GM18909 (cell line): ENCODE results near the gene PIMREG.

ENCODE experiments used
- ATAC-seq: cut with Tn5 transposase; IDR thresholded peaks from one replicate; pipeline ENCODE4 v1.9.1; 2021; ENCODE audit warnings: mild to moderate bottlenecking; ENCODE audit not compliant: unreplicated experiment, poor library complexity

PIMREG gene

DNA sequence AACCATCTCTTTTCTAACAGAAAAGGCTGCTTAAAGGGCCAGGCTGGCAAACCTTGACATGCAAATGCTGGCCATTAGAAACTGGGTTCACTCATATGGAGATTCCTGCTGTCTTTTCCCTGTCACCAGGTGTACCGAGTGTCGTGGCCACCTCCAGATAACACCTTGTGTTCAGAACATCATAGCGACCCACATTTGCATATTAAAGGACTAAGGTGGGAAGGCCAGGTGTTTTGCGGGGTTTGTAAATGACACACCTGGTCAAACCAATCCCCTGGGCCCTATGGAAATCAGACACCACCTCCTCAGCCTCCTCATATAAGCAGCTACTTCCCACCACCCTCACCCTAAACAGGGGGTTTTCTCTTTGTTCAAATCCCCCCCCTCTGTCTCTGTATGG, 6.8 kb upstream of the PIMREG start:
- ATAC-seq = no peak

DNA sequence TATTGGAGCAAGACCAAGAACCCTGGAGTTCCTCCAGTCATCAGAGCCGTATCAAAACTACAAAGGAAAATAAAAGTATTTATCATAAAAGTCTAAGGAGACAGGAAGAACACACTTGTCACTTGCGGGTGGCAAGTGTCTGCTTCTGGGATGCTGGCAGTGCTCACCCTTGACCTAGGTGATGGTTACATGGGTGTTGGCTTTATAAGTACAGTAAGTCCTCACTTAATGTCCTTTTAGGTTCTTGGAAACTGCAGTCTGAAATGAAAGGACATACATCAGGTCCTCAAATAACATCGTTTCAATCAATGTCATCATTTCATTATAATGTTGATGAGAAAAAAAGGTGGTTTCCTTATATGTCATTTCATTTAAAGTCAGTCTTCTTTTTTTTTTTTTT, 6.3 kb upstream of the PIMREG start:
- ATAC-seq = no peak

DNA sequence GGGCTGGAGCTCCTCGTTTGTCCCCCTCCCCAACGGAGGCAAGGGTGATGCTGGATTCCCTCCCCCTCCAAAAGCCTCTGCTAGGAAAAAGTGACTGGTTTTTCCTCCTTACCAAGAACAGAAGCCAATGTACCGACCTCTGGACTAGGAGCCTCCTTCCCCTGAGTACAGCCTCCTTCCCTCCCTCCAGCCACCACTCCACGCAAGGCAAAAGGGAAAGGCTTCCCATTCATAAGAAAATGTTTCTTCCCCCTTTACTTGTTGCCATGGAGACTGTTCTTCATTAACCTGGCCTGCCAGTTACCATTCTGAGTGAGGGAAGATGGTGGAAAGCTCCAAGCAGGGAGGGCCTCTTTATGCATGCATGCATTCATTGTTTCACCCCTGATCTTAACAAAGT, 4.3 kb upstream of the PIMREG start:
- no peak for ATAC-seq

DNA sequence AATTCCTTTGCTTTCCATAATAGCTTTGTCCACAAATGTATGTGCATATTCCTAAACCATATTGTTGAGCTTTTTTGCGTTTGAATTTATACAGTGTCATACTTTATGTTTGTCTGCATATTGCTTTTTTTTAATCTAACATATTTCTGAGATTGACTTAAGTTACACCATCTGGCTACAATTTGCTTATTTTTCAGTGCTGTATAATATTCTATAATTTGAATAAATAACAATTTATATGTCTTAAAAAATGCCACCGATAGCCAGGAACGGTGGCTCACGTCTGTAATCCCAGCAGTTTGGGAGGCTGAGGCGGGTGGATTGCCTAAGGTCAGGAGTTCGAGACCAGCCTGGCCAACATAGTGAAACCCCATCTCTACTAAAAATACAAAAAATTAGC, 1.5 kb upstream of the PIMREG start:
- ATAC-seq = no peak

DNA sequence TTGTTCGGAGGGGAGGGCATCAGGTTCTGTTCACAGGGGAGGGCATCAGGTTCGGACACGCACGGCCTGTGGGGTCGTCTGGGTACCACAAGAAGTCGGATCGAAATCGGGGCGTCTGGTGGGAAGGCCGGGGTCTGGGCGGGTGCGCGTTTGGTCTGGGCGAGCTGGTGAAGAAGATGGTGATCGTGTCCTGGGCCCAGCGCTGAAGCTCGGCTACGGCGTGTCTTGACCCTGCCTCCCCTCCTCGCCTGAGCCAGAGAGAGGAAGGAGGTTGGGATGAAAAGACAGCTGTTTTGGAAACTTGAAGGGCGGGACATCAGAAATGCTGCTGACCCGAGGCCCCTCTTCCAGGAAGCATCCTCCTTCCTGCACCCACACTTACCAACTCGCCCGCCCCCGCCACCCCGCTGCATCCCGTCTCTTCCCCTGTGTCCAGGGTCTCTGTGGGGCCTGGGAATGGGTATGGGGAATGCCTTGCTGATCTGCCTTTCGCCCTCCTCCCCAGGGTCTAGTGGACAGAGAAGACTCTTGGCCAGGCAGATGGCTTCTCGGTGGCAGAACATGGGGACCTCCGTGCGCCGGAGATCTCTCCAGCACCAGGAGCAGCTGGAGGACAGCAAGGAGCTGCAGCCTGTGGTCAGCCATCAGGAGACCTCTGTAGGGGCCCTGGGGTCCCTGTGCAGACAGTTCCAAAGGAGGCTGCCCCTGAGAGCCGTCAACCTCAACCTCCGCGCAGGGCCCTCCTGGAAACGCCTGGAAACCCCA, 498 bp downstream of the PIMREG start:
- no peak for ATAC-seq

DNA sequence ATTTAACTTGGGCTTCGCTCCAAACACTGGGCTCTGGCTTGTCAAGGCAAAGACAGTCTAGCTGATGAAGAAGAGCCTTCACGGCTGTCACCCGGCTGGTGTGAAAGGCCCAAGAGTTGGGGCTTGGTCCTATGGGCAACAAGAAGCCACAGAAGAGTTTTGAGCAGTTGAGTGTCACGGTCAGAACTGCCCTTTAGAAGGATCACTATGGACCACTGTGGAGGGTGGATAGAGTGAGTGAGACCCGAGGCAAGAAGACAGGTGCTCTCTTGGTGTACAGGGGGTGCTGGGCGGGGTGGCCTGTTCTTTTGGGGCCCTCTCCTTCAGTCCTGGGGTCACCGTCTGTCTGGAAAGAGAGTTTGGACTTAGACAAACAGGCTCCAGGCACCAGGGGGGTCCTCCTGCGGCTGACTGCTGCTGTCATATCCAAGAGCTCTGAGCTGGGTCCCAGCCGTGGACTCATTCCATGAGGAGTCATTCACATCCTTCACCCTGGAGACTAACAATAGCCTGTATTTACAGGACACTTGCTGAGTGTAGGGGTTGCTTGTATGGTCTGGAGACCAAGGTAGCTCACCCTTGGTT, 2.4 kb downstream of the PIMREG start:
- ATAC-seq = no peak

DNA sequence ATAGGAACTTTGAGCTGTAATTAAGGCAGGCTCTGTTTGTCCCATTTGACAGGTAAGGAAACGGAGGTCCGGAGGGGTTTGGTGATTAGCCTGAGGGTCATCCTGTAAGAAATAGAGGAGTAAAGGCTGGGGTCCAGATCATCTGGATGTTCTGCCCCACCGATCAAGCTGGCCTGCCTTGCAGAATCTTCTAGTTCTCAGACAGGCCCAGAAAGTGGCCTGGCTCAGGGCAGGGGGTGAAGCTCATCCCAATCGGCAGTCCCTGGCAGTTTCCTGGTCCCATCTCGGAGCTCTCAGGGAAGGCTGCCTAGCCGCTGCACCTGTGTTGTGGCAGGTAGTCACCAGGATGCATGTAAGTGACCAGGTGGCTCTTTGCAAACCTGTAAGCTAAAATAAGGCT, 4.2 kb downstream of the PIMREG start:
- no peak for ATAC-seq

DNA sequence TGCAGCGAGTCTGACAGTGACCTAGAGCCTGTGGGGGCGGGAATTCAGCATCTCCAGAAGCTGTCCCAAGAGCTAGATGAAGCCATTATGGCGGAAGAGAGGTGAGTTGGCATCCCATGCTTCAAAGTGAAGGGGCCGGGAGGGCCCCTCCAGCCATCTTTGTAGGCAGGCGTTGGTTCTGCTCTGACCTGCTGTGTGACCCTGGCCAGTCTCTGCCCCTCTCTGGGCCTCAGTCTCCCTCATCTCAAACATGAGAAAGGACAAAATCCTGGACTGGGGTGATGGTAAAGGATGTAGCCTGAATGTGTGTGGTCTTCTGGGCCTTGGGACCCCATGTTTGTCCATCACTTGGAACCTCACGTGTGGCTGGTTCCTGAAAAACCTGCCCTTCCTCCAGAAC, 5.1 kb downstream of the PIMREG start:
- no peak for ATAC-seq

DNA sequence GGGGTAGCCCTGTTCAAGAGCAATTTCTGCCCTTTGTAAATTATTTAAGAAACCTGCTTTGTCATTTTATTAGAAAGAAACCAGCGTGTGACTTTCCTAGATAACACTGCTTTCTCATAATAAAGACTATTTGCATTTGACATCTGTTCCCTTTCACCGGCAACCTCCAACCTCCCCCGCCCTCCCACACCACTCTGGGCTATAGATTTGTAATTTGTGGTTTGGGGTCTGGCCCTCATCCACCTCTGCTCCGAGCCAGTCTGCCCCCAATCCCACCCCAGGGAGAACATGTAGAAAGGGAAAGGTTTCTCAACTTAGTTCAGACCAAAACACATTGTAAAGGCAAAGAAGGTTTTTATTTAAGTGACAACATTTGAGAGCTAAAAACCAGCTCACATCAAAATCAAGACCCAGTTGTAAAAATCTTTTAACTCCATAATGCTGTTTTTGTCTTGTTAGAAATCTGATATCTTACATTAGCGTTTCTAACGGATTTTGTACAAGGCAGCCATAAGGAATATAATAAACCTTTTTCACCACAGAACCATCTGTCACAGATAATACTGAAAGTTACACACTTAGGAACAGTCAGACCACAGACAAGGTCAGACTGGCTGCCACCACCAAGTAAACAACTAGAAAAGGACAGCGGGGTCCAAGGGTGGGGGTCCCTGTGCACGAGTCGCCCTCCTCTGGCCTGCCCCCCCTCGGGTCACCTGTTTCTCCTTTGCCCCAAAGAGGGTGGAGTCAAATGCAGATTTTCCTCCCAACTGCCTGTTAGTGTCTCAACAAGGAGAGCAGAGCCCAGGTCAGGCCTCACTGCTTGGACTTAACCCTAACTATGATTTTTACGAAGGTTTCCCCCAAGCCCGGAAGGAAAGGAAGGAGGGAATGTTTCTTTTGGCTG, 6.9 kb downstream of the PIMREG start:
- no peak for ATAC-seq

DNA sequence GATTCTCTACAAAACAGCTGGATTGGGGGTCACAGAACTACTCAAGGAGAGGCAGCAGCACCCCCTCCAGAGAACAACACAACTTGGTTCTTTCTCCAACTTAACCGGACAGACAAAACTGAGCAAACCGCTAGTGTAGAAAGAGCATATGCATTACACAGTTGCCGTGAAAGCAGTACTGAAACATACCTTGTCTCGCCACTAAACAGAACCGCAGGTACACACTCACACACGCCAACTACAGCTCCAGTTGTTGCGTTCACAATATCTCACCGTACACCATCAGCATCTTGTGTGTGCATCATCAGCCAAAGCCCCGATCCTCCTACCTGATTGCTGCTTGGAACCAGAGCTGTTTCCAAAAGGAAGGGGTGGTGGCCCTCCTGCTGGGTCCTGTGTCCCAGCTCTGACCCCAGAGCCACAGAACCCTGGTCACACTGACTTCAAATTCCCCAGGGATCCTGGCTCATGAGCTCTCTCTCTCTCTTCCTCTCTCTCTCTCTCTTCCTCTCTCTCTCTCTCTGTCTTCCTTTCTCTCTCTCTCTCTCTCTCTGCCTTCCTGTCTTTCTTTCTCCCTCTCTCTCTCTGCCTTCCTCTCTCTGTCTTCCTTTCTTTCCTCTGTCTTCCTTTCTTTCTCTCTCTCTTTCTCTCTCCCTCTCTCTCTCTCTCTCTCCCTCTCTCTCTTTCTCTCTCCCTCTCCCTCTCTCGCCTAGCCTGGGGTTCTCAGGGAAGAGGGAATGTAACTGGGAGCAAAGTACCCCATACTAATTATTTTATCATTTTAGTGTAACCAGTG, 8.4 kb downstream of the PIMREG start:
- peak; percentile 41 for ATAC-seq

DNA sequence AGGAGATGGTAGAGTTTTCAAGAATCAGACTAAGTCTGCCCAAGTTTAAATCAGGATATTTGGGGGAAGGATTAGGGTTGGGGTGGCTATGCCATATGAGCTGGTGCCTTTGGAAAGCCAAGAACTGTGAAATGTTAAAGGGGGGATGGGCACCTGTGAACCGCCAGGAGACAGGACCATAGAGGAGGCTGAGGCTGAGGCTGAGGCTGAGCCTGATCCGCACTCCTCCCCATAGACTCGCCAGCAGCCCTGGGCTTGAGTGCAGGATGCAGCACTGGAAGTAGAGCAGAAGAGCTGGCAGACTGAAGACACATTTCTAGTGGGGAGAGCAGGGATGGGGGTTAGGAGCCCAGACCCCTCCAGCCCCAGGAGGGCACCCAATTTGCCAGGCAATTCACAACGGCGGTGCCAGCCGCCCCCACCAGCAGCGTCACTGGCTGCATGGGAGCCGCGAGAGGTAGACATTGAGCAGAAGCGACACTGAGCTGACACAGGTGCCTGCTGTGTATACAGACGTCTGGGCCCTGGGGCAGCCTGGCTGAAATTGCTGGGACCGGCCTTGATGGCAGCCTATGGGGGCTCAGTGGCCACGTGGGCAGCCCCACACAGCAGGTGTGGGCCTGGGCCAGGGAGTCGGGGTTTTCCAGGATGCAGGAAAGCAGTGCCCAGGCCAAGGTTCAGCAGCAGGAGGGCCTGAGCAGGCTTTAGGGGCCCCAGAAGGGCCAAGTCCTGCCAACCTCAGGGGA, 9.2 kb downstream of the PIMREG start:
- ATAC-seq = no peak

DNA sequence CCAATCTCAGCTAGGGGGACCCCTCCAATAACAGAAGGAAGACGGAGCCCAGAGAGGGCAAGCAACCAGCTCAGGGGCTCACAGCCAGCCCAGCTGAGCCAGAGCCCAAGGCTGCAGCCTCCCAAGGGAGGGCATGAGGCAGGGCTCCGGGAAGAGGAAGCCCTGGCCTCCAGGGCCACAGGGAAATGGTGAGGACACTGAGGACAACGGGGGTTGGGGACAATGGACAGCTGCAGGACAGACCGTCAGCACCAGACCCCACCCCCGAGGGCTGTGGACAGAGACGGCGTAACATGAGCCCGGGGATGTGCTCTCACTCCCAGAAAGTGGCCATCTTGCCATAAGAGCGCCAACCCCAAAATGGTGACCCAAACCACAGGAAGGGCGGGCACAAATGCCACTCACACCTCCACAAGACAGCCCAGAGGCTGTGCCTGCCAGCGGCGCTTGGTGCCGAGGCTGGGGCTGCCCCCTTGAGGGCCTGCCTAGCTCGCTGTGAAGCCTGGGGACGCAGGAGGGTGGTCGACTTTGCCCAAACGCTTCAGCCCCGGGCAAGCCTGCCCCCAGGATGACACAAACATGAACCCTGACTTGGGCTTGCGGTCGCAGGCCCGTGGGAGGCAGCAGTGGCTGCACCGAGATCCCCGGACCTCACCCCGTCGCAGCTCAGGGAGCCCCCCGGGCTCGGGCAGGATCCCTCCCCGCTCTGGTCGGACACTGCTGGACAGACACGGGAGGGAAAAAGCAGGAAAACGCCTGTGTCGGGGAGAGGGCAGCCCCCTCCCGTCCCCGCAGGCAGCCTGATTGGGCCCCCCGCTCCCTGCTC, 10.5 kb downstream of the PIMREG start:
- no peak for ATAC-seq

DNA sequence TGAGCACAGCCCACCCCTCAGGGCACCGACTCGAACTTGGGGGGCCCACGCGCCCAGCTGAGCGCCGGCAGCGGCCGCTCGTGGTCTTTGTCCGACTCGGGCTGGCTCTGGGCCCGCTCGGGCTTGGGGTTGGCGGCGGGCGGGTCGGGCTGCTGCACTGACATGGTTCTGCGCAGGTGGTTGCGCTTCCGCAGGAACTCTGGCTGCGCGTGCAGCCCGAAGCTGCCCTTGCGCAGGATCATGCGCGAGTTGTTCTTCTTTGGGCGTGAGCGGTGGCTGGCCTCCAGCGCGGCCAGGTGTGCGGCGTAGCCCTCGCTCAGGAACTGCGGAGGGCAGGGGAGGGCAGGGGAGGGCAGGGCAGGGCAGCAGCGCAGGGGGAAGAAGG, 11.1 kb downstream of the PIMREG start:
- no peak for ATAC-seq

DNA sequence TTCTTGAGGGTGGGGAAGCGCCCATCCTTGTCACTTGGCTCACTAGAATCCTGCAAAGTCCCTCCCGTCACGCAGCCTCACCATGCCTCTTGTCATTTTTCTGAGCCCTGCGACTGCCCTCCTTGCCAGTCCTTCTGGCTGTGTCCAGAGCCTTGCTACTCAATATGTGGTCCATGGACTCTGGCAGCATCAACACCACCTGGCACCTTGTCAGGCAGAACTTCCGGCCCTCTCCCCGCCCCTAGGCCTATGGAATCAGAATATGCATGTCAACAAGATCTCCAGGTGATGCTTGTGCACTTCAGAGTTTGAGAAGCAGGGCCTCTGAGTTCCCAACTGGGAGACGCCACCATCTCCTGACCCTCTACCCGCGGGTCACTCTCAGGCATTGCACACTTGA, 12.1 kb downstream of the PIMREG start:
- no peak for ATAC-seq

DNA sequence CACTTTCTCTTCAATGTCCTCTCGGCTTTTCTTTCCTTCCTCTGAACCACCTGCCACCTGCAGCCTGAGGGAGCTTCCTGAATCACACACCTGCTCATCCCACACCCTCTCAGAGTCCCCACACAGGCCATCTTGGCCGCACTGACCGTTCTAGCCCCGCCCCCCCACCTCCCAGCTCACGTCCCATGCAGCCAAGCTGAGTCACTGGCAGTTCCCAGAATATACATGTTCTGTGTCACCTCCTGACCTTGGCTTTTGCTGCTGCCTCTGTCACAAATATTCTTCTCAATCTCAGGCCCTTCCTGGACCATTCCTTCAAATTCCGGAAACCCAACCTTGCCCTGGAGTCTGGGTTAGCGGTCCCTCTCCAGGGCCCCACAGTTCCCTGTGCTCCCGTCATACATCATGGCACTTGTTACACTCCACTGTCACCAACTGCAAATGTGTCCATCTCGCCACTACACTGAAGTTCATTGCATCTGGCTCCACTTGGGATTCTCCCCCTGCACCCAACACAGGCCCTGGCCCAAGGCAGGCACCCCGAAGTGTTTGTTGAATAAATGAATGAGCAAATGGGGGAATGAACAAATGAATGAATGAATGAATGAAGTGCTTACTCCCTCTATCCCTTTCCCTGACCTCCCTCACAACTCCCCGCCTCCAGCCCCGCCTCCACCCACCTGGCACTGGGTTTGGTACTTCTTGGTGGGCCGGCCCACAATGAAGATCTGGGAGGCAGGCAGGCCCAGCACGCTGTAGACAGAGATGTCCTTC, 12.8 kb downstream of the PIMREG start:
- no peak for ATAC-seq

DNA sequence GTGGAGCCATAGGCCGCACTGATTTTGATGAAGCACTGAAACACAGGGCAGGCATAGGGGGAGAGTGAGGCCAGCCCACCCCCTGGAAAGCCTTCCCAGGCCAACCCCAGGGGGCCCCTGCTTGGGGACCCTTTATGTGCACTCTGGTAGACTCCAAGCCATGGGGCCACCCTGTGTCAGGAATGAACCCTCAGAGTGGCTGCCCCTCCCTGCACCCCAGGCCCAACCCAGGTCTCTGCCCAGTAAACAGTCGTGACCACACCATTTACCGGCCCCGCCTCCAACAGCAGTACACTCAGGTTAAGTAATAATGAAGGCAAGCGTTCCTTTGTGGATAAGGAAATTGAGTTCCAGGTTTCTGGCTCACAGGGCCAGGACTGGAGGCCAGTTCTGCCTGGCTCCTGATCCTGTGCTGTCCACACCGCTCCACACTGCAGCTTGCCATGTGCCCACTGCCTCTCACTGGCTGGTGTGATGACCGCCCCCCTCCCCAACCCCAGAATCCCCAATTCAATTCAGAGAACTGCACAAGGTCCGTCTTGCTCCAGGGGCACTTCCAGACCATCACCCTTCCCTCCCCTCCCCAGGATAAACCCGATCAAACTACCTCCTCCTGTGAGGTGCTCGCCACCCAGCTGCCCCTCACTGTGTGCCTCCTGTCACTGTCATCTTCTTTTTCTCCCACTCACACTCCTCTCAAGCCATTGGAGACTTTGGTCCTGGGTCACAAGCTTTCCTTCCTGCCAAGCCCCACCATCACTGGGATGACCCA, 13.6 kb downstream of the PIMREG start:
- ATAC-seq = no peak

DNA sequence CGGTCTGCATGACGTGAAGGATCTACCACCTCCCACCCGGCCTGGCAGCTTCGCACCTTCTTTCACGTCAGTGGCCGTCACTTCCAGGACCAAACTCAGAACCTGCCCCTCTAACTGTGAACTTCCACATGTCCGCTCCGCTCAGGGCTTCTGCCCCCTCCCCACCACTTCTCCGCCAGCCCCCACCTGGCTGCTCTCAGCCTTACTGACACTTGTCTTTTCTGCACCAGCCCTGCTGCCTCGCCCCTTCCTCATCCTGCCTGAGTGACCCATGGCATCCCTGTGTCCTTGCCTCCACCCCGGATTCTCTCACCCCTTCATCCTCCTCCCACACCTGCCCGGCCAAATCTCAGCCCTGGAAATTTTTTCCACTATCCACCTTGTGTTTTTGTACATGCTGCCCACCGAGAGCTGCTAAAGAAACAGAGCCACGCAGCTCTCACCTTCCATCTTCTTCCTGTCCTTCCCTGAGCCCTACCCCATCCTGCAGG, 14.2 kb downstream of the PIMREG start:
- ATAC-seq = no peak
